ENCODE data around the gene TRIM39.
A peak's percentile ranks its signal among the peaks of the same experiment; 100 is the strongest.

Gene TRIM39

GRCh38 chr6:30341218-30341617, 14.5 kb downstream of the TRIM39 start:
- TF ChIP-seq EP300 (IDR thresholded peaks at IDR 0.05; ENCODE audit: borderline replicate concordance) (no peak), TAF1 (IDR thresholded peaks at IDR 0.05; ENCODE audit: low read depth) (no peak), YY1 (IDR thresholded peaks at IDR 0.05; ENCODE audit: low read depth) (no peak), USF1 (IDR thresholded peaks at IDR 0.05) (no peak), FOXM1 (IDR thresholded peaks at IDR 0.05; ENCODE audit: borderline replicate concordance, low read depth) (no peak), NFIC (IDR thresholded peaks at IDR 0.05) (no peak)

DNA sequence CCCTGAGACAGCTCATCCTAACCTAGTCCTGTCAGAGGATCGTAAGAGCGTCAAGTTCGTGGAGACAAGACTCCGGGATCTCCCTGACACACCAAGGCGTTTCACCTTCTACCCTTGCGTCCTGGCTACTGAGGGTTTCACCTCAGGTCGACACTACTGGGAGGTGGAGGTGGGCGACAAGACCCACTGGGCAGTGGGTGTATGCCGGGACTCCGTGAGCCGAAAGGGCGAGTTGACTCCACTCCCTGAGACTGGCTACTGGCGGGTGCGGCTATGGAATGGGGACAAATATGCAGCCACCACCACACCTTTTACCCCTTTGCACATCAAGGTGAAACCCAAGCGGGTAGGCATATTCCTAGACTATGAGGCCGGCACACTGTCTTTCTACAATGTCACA, 15.0 kb downstream of the TRIM39 start:
- TF ChIP-seq YY1 (IDR thresholded peaks at IDR 0.05; ENCODE audit: low read depth), result no peak
- no peak for TF ChIP-seq EP300 (IDR thresholded peaks at IDR 0.05; ENCODE audit: borderline replicate concordance)
- no peak for TF ChIP-seq ZBTB7A (IDR thresholded peaks at IDR 0.05; ENCODE audit: low read depth)
- TF ChIP-seq TEAD4 (IDR thresholded peaks at IDR 0.05), result no peak
- TF ChIP-seq EGR1 (IDR thresholded peaks at IDR 0.05), result no peak
- TF ChIP-seq CEBPB (IDR thresholded peaks at IDR 0.05), result no peak
- TF ChIP-seq MAX (IDR thresholded peaks at IDR 0.05), result no peak
- no peak for TF ChIP-seq NFIC (IDR thresholded peaks at IDR 0.05)
- TF ChIP-seq RAD21 (IDR thresholded peaks at IDR 0.05; ENCODE audit: low read depth), result no peak
- TF ChIP-seq CREB1 (IDR thresholded peaks at IDR 0.05; ENCODE audit: low read depth), result no peak
- no peak for TF ChIP-seq FOXM1 (IDR thresholded peaks at IDR 0.05; ENCODE audit: borderline replicate concordance, low read depth)
- TF ChIP-seq USF1 (IDR thresholded peaks at IDR 0.05), result no peak
- TF ChIP-seq TCF12 (IDR thresholded peaks at IDR 0.05; ENCODE audit: low read depth), result no peak
- TF ChIP-seq TAF1 (IDR thresholded peaks at IDR 0.05; ENCODE audit: low read depth), result no peak

DNA sequence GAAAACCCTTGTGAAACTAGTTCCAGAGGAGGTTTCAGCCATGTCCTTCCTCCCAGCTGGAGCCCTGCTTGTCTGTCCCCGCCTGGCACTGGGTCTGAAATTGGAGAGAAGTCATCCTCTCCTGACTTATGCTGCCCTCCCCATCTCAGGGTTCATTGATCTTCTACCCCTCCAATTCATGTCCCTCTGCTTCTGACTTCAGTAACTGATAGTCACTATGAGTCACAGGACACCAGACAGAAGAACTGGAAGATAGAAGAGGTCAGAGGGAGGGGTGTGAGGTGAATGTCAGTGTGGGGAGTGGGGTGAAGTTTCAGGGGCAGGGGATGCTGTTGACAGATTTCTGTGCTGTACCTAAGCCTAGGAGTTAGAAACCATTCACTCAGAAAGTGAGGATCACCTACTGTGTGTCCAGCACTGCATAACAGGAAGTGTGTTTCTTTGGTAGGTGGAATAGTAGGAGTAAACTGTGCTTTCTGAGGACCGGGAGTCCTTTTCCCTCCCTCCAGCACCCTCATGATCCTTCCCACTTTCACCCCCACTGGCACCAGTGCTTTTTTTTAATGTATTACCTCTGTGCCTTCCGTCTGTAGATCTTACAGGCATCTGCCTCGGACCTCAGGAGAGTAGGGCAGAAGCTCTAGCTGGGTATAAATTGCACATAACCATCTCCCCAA, 17.6 kb downstream of the TRIM39 start:
- TF ChIP-seq YY1 (IDR thresholded peaks at IDR 0.05; ENCODE audit: low read depth) (no peak), FOXM1 (IDR thresholded peaks at IDR 0.05; ENCODE audit: borderline replicate concordance, low read depth) (no peak), RAD21 (IDR thresholded peaks at IDR 0.05; ENCODE audit: low read depth) (no peak), NFIC (IDR thresholded peaks at IDR 0.05) (no peak), USF1 (IDR thresholded peaks at IDR 0.05) (no peak), EP300 (IDR thresholded peaks at IDR 0.05; ENCODE audit: borderline replicate concordance) (no peak), CREB1 (IDR thresholded peaks at IDR 0.05; ENCODE audit: low read depth) (no peak), TCF12 (IDR thresholded peaks at IDR 0.05; ENCODE audit: low read depth) (no peak)
- TF ChIP-seq, protein P1, sequence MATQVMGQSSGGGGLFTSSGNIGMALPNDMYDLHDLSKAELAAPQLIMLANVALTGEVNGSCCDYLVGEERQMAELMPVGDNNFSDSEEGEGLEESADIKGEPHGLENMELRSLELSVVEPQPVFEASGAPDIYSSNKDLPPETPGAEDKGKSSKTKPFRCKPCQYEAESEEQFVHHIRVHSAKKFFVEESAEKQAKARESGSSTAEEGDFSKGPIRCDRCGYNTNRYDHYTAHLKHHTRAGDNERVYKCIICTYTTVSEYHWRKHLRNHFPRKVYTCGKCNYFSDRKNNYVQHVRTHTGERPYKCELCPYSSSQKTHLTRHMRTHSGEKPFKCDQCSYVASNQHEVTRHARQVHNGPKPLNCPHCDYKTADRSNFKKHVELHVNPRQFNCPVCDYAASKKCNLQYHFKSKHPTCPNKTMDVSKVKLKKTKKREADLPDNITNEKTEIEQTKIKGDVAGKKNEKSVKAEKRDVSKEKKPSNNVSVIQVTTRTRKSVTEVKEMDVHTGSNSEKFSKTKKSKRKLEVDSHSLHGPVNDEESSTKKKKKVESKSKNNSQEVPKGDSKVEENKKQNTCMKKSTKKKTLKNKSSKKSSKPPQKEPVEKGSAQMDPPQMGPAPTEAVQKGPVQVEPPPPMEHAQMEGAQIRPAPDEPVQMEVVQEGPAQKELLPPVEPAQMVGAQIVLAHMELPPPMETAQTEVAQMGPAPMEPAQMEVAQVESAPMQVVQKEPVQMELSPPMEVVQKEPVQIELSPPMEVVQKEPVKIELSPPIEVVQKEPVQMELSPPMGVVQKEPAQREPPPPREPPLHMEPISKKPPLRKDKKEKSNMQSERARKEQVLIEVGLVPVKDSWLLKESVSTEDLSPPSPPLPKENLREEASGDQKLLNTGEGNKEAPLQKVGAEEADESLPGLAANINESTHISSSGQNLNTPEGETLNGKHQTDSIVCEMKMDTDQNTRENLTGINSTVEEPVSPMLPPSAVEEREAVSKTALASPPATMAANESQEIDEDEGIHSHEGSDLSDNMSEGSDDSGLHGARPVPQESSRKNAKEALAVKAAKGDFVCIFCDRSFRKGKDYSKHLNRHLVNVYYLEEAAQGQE (IDR thresholded peaks at IDR 0.05; ENCODE audit: low read depth), result no peak

DNA sequence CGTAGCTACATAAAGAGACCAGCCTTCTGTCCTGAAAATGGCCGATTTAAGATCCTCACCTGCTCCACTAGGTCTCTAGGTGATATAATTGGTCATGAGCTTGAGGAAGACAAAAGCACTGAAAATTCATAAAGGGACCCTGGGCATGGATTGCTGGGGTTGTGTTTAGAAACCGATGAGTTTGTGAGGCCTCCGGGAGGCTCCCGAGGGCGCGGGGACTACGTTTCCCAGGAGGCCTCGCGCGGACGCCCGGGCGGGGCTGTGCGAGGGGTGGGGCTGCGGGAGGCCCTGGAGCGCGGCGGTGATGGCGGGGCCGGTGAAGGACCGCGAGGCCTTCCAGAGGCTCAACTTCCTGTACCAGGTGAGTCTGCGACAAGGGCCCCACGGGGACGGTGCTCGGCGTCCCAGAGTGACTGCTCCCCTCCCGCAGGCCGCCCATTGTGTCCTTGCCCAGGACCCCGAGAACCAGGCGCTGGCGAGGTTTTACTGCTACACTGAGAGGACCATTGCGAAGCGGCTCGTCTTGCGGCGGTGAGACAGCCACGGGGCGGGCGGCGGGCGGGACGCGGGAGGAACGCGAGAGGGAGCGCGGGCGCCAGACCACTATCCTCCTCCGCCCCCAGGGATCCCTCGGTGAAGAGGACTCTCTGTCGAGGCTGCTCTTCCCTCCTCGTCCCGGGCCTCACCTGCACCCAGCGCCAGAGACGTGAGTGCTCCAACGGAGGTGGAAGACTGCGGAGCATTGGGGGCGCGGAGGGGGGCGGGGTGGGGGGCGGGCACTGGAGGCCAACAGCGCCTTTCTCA, 18.3 kb downstream of the TRIM39 start, which contains the start of gene RPP21:
TSS of gene RPP21 (plus strand) at position 289 of the 804 bp plus-strand sequence. CDS start at position 305, 16 bp downstream.
- peak; percentile 88 for TF ChIP-seq YY1 (IDR thresholded peaks at IDR 0.05; ENCODE audit: low read depth)
- TF ChIP-seq TAF1 (IDR thresholded peaks at IDR 0.05; ENCODE audit: low read depth), result peak; percentile 95
- peak; percentile 71 for TF ChIP-seq MAX (IDR thresholded peaks at IDR 0.05)
- no peak for TF ChIP-seq NFIC (IDR thresholded peaks at IDR 0.05)
- peak; percentile 50; the same call in 1 of the 2 replicates for TF ChIP-seq TCF12 (IDR thresholded peaks at IDR 0.05; ENCODE audit: low read depth)
- 0 out of 2 replicates have a peak, but pooled peaks have one; percentile 20 for TF ChIP-seq ZBTB7A (IDR thresholded peaks at IDR 0.05; ENCODE audit: low read depth)
- TF ChIP-seq, protein P1 (IDR thresholded peaks at IDR 0.05; ENCODE audit: low read depth), result no peak
- TF ChIP-seq USF1 (IDR thresholded peaks at IDR 0.05), result no peak
